ENCODE measurements around the gene DAGLA. TPM values are rescaled to one million over a fixed set of nuclear protein-coding genes. Genes with fewer than 3 reads are reported as not detected.

Gene DAGLA
- total and polyA plus RNA-seq, 2 donors (not counting 3 experiments of a cell fraction or from before 2014, with no cell fraction given), result 2.5 to 4.7 TPM

DNA sequence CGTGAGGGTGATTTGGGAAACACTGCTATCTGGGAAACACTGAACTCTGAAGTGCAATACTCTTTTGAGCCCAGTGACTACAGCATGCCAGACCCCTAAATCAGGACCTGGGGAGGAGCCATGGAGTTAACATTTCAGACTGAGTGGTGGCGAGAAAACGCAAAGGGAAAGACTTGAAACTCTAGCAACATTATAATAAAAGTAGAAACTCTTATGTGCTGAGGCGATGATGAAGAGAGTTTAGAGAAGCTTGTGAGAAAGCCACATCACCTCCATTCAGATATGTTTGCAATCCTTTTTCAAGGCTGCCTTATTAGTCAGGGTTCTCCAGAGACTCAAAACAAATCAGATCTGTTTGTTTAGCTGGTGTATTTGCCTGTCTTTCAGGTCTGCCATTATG is 114.4 kb downstream of the DAGLA start:
- no peaks in the 10 kb centered on the region for H3K9me1 ChIP-seq (replicated peaks; ENCODE audit: control insufficient read depth, extremely low read depth, insufficient read depth, low read length)
- H3K4me1 ChIP-seq (ENCODE audit: control insufficient read depth, extremely low read depth, insufficient read depth, low read length), result peaks cover 25% of the 10 kb centered on the region
- H3K36me3 ChIP-seq (ENCODE audit: control insufficient read depth in 2 of 2, extremely low read depth in 1 of 2, insufficient read depth in 2 of 2, low read length in 2 of 2), result peaks cover 0 to 11% of the 10 kb centered on the region in 2 experiments
- no peaks in the 10 kb centered on the region for H3K27me3 ChIP-seq (ENCODE audit: control insufficient read depth in 2 of 2, insufficient read depth in 2 of 2, low read length in 2 of 2)
- peak overlapping the region; percentile 5 for H3K4me2 ChIP-seq (ENCODE audit: insufficient read depth, low read length)
- no TSS peak for BruUV-seq (replicated peaks)
- no peak for FAIRE-seq
- TF ChIP-seq FOS (IDR thresholded peaks at IDR 0.05; ENCODE audit: borderline replicate concordance, insufficient read depth, low read length), result no peak
- TF ChIP-seq JUN (IDR thresholded peaks at IDR 0.05; ENCODE audit: borderline replicate concordance, insufficient read depth, insufficient read length, low read depth), result no peak
- TF ChIP-seq, protein P1, sequence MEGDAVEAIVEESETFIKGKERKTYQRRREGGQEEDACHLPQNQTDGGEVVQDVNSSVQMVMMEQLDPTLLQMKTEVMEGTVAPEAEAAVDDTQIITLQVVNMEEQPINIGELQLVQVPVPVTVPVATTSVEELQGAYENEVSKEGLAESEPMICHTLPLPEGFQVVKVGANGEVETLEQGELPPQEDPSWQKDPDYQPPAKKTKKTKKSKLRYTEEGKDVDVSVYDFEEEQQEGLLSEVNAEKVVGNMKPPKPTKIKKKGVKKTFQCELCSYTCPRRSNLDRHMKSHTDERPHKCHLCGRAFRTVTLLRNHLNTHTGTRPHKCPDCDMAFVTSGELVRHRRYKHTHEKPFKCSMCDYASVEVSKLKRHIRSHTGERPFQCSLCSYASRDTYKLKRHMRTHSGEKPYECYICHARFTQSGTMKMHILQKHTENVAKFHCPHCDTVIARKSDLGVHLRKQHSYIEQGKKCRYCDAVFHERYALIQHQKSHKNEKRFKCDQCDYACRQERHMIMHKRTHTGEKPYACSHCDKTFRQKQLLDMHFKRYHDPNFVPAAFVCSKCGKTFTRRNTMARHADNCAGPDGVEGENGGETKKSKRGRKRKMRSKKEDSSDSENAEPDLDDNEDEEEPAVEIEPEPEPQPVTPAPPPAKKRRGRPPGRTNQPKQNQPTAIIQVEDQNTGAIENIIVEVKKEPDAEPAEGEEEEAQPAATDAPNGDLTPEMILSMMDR (IDR thresholded peaks at IDR 0.05; ENCODE audit: extremely low read depth in 1 of 2, insufficient read depth in 1 of 2, low read depth in 1 of 2, low read length in 2 of 2), result no peak
- TF ChIP-seq, protein P2, sequence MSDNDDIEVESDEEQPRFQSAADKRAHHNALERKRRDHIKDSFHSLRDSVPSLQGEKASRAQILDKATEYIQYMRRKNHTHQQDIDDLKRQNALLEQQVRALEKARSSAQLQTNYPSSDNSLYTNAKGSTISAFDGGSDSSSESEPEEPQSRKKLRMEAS (IDR thresholded peaks at IDR 0.05; ENCODE audit: insufficient read depth, insufficient read length), result no peak
- H3K79me2 ChIP-seq (ENCODE audit: control insufficient read depth, insufficient read depth, low read length), result peaks cover 62% of the 10 kb centered on the region
- dilution Hi-C loops (cut with MboI; ENCODE audit: extremely low pct_ligation_motif_present, low sequenced_read_pairs), result no loop called here
- intact Hi-C loops (cut with micrococcal nuclease), result loop anchor here (5.0 kb wide), 1 partner anchor 328 kb away; the partner anchor contains the start of gene INCENP
- POLR2A ChIA-PET, result no interaction called here
- H3K4me3 ChIP-seq (replicated peaks in 1 of 3; ENCODE audit: insufficient read depth in 1 of 3, low read depth in 1 of 3, low read length in 3 of 3), result no peak overlapping the region
- no peaks in the 10 kb centered on the region for H3K9me3 ChIP-seq (replicated peaks; ENCODE audit: control insufficient read depth, insufficient read depth, low read length)
- DNase-seq (ENCODE audit: low read depth, low spot score), result no peak
- H2AFZ ChIP-seq (ENCODE audit: low read depth, low read length), result no peak overlapping the region
- H4K20me1 ChIP-seq (replicated peaks; ENCODE audit: control insufficient read depth, extremely low read depth, insufficient read depth, low read length), result no peaks in the 10 kb centered on the region
- H3K27ac ChIP-seq (ENCODE audit: insufficient read depth, low read depth, low read length), result no peak overlapping the region
- CTCF ChIA-PET, result no interaction called here
- H3K9ac ChIP-seq (replicated peaks; ENCODE audit: extremely low read depth, insufficient read depth, low read length), result no peak overlapping the region

- no peak for DNase-seq (ENCODE audit: low read depth, low spot score)
- Histone ChIP-seq H2AFZ (ENCODE audit: low read depth, low read length) (no peak overlapping the region), H4K20me1 (replicated peaks; ENCODE audit: control insufficient read depth, extremely low read depth, insufficient read depth, low read length) (no peaks in the 10 kb centered on the region), H3K9ac (replicated peaks; ENCODE audit: extremely low read depth, insufficient read depth, low read length) (no peak overlapping the region), H3K27ac (ENCODE audit: insufficient read depth, low read depth, low read length) (no peak overlapping the region), H3K27me3 (ENCODE audit: control insufficient read depth in 2 of 2, insufficient read depth in 2 of 2, low read length in 2 of 2) (no peaks in the 10 kb centered on the region), H3K36me3 (ENCODE audit: control insufficient read depth in 2 of 2, extremely low read depth in 1 of 2, insufficient read depth in 2 of 2, low read length in 2 of 2) (peaks cover 3 to 6% of the 10 kb centered on the region in 2 experiments), H3K4me1 (ENCODE audit: control insufficient read depth, extremely low read depth, insufficient read depth, low read length) (peaks cover 25% of the 10 kb centered on the region), H3K9me3 (replicated peaks; ENCODE audit: control insufficient read depth, insufficient read depth, low read length) (no peaks in the 10 kb centered on the region), H3K9me1 (replicated peaks; ENCODE audit: control insufficient read depth, extremely low read depth, insufficient read depth, low read length) (no peaks in the 10 kb centered on the region), H3K4me2 (ENCODE audit: insufficient read depth, low read length) (no peak overlapping the region), H3K79me2 (ENCODE audit: control insufficient read depth, insufficient read depth, low read length) (peaks cover 61% of the 10 kb centered on the region), H3K4me3 (replicated peaks in 1 of 3; ENCODE audit: insufficient read depth in 1 of 3, low read depth in 1 of 3, low read length in 3 of 3) (no peak overlapping the region)
- intact Hi-C loops (cut with micrococcal nuclease), result no loop called here
- CTCF ChIA-PET, result interaction anchor here (0.8 to 4.4 kb wide), 5 partner anchors 40 to 313 kb away, joined by 3 to 112 read pairs (median 59); no protein-coding TSS in a partner anchor
- no peak for FAIRE-seq
- POLR2A ChIA-PET, result no interaction called here
- no TSS peak for BruUV-seq (replicated peaks)
- dilution Hi-C loops (cut with MboI; ENCODE audit: extremely low pct_ligation_motif_present, low sequenced_read_pairs), result no loop called here
- TF ChIP-seq POLR2A (IDR thresholded peaks at IDR 0.05; ENCODE audit: low read depth, low read length) (no peak), FOS (IDR thresholded peaks at IDR 0.05; ENCODE audit: borderline replicate concordance, insufficient read depth, low read length) (no peak), EZH2 (IDR thresholded peaks at IDR 0.05; ENCODE audit: borderline replicate concordance, low read depth, low read length, severe bottlenecking) (no peak), MYC (IDR thresholded peaks at IDR 0.05; ENCODE audit: low read depth, low read length) (no peak), GATA2 (IDR thresholded peaks at IDR 0.05; ENCODE audit: insufficient read depth, insufficient read length, low read depth, low read length) (no peak), POLR2AphosphoS5 (IDR thresholded peaks at IDR 0.05; ENCODE audit: insufficient read depth, low read depth, low read length) (no peak), JUN (IDR thresholded peaks at IDR 0.05; ENCODE audit: borderline replicate concordance, insufficient read depth, insufficient read length, low read depth) (no peak)
- TF ChIP-seq, protein P2 (IDR thresholded peaks at IDR 0.05; ENCODE audit: insufficient read depth, insufficient read length), result no peak
- TF ChIP-seq, protein P1 (IDR thresholded peaks at IDR 0.05; ENCODE audit: extremely low read depth in 1 of 2, insufficient read depth in 1 of 2, low read depth in 1 of 2, low read length in 2 of 2), result no peak
Observed at GRCh38 chr11:61795459-61795858, 115.3 kb downstream of the DAGLA start.

Data from endothelial cell of umbilical vein (primary cell).